SH-SY5Y (cell line): ENCODE data around the gene SLC25A6.

Source experiments
- GATA2 ChIP-seq: IDR thresholded peaks from 2 replicates; pipeline ENCODE4 v1.6.1; 2011; ENCODE audit warnings: mild to moderate bottlenecking, low read depth, low read length
- GATA3 ChIP-seq: IDR thresholded peaks from 2 replicates; pipeline ENCODE4 v1.6.1; 2011; ENCODE audit warnings: low read depth, mild to moderate bottlenecking, low read length, moderate library complexity

Gene SLC25A6

GRCh38 chrX:1386338-1387127, 5.4 kb downstream of the SLC25A6 start:
- no peak for TF ChIP-seq GATA3
- TF ChIP-seq GATA2 = no peak

GRCh38 chrX:1385253-1386223, 6.4 kb downstream of the SLC25A6 start:
- TF ChIP-seq GATA3 = no peak
- no peak for TF ChIP-seq GATA2

- no peak for TF ChIP-seq GATA2
- TF ChIP-seq GATA3 = no peak
Measured at GRCh38 chrX:1384658-1385252, 7.2 kb downstream of the SLC25A6 start.

- TF ChIP-seq GATA3 = no peak
- no peak for TF ChIP-seq GATA2
Measured at GRCh38 chrX:1380672-1381233, 11.2 kb downstream of the SLC25A6 start.

GRCh38 chrX:1378306-1378759, 13.6 kb downstream of the SLC25A6 start:
- no peak for TF ChIP-seq GATA3
- no peak for TF ChIP-seq GATA2

GRCh38 chrX:1368385-1368698, 23.6 kb downstream of the SLC25A6 start:
- TF ChIP-seq GATA3 = no peak

GRCh38 chrX:1361910-1362309, 30.0 kb downstream of the SLC25A6 start:
- TF ChIP-seq GATA2 (no peak), GATA3 (no peak)

GRCh38 chrX:1361275-1361674, 30.6 kb downstream of the SLC25A6 start:
- TF ChIP-seq GATA3 (no peak), GATA2 (no peak)

GRCh38 chrX:1360171-1360570, 31.7 kb downstream of the SLC25A6 start:
- TF ChIP-seq GATA3 (no peak), GATA2 (no peak)

GRCh38 chrX:1359477-1359873, 32.4 kb downstream of the SLC25A6 start:
- TF ChIP-seq GATA3 = no peak
- no peak for TF ChIP-seq GATA2

GRCh38 chrX:1358793-1359476, 33.0 kb downstream of the SLC25A6 start:
- no peak for TF ChIP-seq GATA2
- no peak for TF ChIP-seq GATA3

- TF ChIP-seq GATA3 (no peak), GATA2 (no peak)
Measured at GRCh38 chrX:1357993-1358392, 33.9 kb downstream of the SLC25A6 start.
